Stimulated activated CD4-positive, alpha-beta T cell treated with anti-CD3 and anti-CD28 coated beads, Interleukin-12 subunit alpha, Interleukin-12 subunit beta, amount 100 ng/mL, for 24 hours (primary cell): ENCODE results near the gene MSX2.

Experiments used
- DNase-seq, 2 experiments: peaks; one replicate each; pipeline ENCODE4 v3.0.0-alpha.2; 2020; ENCODE audit warnings: low read depth in 2 of 2

MSX2 gene

GRCh38 chr5:174775081-174775480 is 50.7 kb downstream of the MSX2 start:
- no peak for DNase-seq

- DNase-seq, result no peak
Measured at GRCh38 chr5:174777111-174777510, 52.7 kb downstream of the MSX2 start.

GRCh38 chr5:174777583-174777982 is 53.2 kb downstream of the MSX2 start:
- DNase-seq, result no peak
